A549 (cell line): ENCODE measurements around the gene COPB2.
"Not testable (repeated sequence)": the region's sequence is repeated elsewhere in the genome, so short reads cannot be mapped to it uniquely, and the experiment has no call there.

Source experiments
- EHF ChIP-seq: fragments of 250-450 bp; sonication (Bioruptor Pico); IDR thresholded peaks from 2 replicates; pipeline ENCODE4 v1.5.0; 2020; ENCODE audit warnings: mild to moderate bottlenecking
- ESRRA ChIP-seq: fragments of 150-350 bp; IDR thresholded peaks from 2 replicates; pipeline ENCODE4 v1.6.1; 2014; ENCODE audit warnings: mild to moderate bottlenecking, low read length, borderline replicate concordance
- KDM1A ChIP-seq: fragments of 200-600 bp; sonication (generic); IDR thresholded peaks from 2 replicates; pipeline ENCODE4 v1.6.1; 2016; ENCODE audit warnings: low read depth, mild to moderate bottlenecking
- KDM5A ChIP-seq: fragments of 200-600 bp; sonication (generic); IDR thresholded peaks from 2 replicates; pipeline ENCODE4 v1.6.1; 2016; ENCODE audit warnings: antibody characterized with exemption, mild to moderate bottlenecking
- MAZ ChIP-seq: fragments of 150-350 bp; IDR thresholded peaks from 2 replicates; pipeline ENCODE4 v1.6.1; 2014; ENCODE audit warnings: antibody characterized with exemption, low read depth, low read length, borderline replicate concordance
- POLR2A ChIP-seq: IDR thresholded peaks from 2 replicates; pipeline ENCODE4 v1.6.1; 2012; ENCODE audit warnings: mild to moderate bottlenecking, low read length
- RAD21 ChIP-seq, 2 experiments: fragments of >200 bp in 1 of 2; sonication (Bioruptor Twin) in 1 of 2; formaldehyde crosslinking in 1 of 2; IDR thresholded peaks in 1 of 2; conservative IDR thresholded peaks in 1 of 2; 2 replicates in 1 of 2; 3 replicates in 1 of 2; pipeline ENCODE4 v1.6.1; 2012 to 2018; ENCODE audit warnings: inconsistent platforms in 1 of 2
- TF ChIP-seq, protein P1 (sequence below): fragments of >200 bp; sonication (Bioruptor Twin); formaldehyde crosslinking; IDR thresholded peaks from 3 replicates; pipeline ENCODE4 v1.5.1; 2016
- TF ChIP-seq, protein P2 (sequence below): IDR thresholded peaks from 2 replicates; pipeline ENCODE4 v1.6.1; 2012; ENCODE audit warnings: low read depth, borderline replicate concordance
- TF ChIP-seq, protein P3 (sequence below): fragments of 200-600 bp; sonication (generic); IDR thresholded peaks from 2 replicates; pipeline ENCODE4 v1.6.1; 2016; ENCODE audit warnings: antibody characterized with exemption, mild to moderate bottlenecking, moderate library complexity
- TF ChIP-seq, protein P4 (sequence below): IDR thresholded peaks from 2 replicates; pipeline ENCODE4 v1.6.1; 2012

DNA sequence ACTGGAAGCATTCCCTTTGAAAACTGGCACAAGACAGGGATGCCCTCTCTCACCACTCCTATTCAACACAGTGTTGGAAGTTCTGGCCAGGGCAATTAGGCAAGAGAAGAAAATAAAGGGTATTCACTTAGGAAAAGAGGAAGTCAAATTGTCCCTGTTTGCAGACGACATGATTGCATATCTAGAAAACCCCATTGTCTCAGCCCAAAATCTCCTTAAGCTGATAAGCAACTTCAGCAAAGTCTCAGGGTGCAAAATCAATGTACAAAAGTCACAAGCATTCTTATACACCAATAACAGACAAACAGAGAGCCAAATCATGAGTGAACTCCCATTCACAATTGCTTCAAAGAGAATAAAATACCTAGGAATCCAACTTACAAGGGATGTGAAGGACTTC is 54.8 kb downstream of the COPB2 start:
- TF ChIP-seq MAZ; RAD21 (conservative IDR thresholded peaks at IDR 0.05 in 1 of 2, IDR thresholded peaks at IDR 0.05 in 1 of 2); EHF (CRISPR knock-in tag); KDM5A; KDM1A; POLR2A; ESRRA: not testable (repeated sequence)
- TF ChIP-seq, protein P1, sequence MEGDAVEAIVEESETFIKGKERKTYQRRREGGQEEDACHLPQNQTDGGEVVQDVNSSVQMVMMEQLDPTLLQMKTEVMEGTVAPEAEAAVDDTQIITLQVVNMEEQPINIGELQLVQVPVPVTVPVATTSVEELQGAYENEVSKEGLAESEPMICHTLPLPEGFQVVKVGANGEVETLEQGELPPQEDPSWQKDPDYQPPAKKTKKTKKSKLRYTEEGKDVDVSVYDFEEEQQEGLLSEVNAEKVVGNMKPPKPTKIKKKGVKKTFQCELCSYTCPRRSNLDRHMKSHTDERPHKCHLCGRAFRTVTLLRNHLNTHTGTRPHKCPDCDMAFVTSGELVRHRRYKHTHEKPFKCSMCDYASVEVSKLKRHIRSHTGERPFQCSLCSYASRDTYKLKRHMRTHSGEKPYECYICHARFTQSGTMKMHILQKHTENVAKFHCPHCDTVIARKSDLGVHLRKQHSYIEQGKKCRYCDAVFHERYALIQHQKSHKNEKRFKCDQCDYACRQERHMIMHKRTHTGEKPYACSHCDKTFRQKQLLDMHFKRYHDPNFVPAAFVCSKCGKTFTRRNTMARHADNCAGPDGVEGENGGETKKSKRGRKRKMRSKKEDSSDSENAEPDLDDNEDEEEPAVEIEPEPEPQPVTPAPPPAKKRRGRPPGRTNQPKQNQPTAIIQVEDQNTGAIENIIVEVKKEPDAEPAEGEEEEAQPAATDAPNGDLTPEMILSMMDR, result not testable (repeated sequence)
- TF ChIP-seq, protein P2, sequence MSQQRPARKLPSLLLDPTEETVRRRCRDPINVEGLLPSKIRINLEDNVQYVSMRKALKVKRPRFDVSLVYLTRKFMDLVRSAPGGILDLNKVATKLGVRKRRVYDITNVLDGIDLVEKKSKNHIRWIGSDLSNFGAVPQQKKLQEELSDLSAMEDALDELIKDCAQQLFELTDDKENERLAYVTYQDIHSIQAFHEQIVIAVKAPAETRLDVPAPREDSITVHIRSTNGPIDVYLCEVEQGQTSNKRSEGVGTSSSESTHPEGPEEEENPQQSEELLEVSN, result not testable (repeated sequence)
- TF ChIP-seq, protein P3, sequence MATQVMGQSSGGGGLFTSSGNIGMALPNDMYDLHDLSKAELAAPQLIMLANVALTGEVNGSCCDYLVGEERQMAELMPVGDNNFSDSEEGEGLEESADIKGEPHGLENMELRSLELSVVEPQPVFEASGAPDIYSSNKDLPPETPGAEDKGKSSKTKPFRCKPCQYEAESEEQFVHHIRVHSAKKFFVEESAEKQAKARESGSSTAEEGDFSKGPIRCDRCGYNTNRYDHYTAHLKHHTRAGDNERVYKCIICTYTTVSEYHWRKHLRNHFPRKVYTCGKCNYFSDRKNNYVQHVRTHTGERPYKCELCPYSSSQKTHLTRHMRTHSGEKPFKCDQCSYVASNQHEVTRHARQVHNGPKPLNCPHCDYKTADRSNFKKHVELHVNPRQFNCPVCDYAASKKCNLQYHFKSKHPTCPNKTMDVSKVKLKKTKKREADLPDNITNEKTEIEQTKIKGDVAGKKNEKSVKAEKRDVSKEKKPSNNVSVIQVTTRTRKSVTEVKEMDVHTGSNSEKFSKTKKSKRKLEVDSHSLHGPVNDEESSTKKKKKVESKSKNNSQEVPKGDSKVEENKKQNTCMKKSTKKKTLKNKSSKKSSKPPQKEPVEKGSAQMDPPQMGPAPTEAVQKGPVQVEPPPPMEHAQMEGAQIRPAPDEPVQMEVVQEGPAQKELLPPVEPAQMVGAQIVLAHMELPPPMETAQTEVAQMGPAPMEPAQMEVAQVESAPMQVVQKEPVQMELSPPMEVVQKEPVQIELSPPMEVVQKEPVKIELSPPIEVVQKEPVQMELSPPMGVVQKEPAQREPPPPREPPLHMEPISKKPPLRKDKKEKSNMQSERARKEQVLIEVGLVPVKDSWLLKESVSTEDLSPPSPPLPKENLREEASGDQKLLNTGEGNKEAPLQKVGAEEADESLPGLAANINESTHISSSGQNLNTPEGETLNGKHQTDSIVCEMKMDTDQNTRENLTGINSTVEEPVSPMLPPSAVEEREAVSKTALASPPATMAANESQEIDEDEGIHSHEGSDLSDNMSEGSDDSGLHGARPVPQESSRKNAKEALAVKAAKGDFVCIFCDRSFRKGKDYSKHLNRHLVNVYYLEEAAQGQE, result not testable (repeated sequence)
- TF ChIP-seq, protein P4, sequence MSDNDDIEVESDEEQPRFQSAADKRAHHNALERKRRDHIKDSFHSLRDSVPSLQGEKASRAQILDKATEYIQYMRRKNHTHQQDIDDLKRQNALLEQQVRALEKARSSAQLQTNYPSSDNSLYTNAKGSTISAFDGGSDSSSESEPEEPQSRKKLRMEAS, result not testable (repeated sequence)
